Fibroblast of pulmonary artery (primary cell): ENCODE measurements around the gene DHRSX.

Experiments used
- DNase-seq: peaks from one replicate; pipeline ENCODE4 v3.0.0-alpha.2; 2010; ENCODE audit warnings: low read depth
- H3K4me3 ChIP-seq: replicated peaks from 2 replicates; pipeline ENCODE4 v1.5.1; 2011; ENCODE audit warnings: low read depth, mild to moderate bottlenecking, control low read depth, low read length, moderate library complexity
- CTCF ChIP-seq: IDR thresholded peaks from 2 replicates; pipeline ENCODE4 v1.5.1; 2011; ENCODE audit warnings: mild to moderate bottlenecking, control low read depth, low read length, inconsistent platforms; ENCODE audit errors: missing control alignments

The DHRSX gene

GRCh38 chrX:2409796-2410195, 91.0 kb downstream of the DHRSX start:
- no peak for TF ChIP-seq CTCF
- no peak for DNase-seq
- no peak overlapping the region for H3K4me3 ChIP-seq

GRCh38 chrX:2408856-2409255, 91.9 kb downstream of the DHRSX start:
- DNase-seq: no peak
- no peak overlapping the region for H3K4me3 ChIP-seq
- TF ChIP-seq CTCF: no peak

- DNase-seq: no peak
- no peak for TF ChIP-seq CTCF
- H3K4me3 ChIP-seq: no peak overlapping the region
Observed at GRCh38 chrX:2406891-2407518, 93.8 kb downstream of the DHRSX start.

GRCh38 chrX:2404776-2405175, 96.0 kb downstream of the DHRSX start:
- TF ChIP-seq CTCF: no peak
- DNase-seq: no peak
- H3K4me3 ChIP-seq: no peak overlapping the region

GRCh38 chrX:2402361-2402690, 98.5 kb downstream of the DHRSX start:
- DNase-seq: no peak
- TF ChIP-seq CTCF: no peak
- H3K4me3 ChIP-seq: no peak overlapping the region

GRCh38 chrX:2401590-2402360, 99.0 kb downstream of the DHRSX start:
- no peak overlapping the region for H3K4me3 ChIP-seq
- DNase-seq: no peak
- no peak for TF ChIP-seq CTCF

GRCh38 chrX:2401201-2401589, 99.6 kb downstream of the DHRSX start:
- TF ChIP-seq CTCF: no peak
- DNase-seq: no peak
- no peak overlapping the region for H3K4me3 ChIP-seq
